Bronchial epithelial cell (primary cell): Measurements from ENCODE around the gene NEURL2. TPM values are rescaled to one million over a fixed set of nuclear protein-coding genes. Genes with fewer than 3 reads are reported as not detected.
A peak's percentile ranks its signal among the peaks of the same experiment; 100 is the strongest.
"Not testable (repeated sequence)": the region's sequence is repeated elsewhere in the genome, so short reads cannot be mapped to it uniquely, and the experiment has no call there.

Experiments used
- DNase-seq: peaks from one replicate; pipeline ENCODE4 v3.0.0-alpha.2; 2010; ENCODE audit warnings: low read depth
- FAIRE-seq: peaks from 2 replicates; lab custom pipeline; 2011; peaks lifted over from hg19 to GRCh38; lab: Jason Lieb, UNC
- H3K27me3 ChIP-seq: 2 replicates; pipeline ENCODE4 v1.5.1; 2011; ENCODE audit warnings: low read length; ENCODE audit not compliant: control insufficient read depth, insufficient read depth
- H3K36me3 ChIP-seq: 2 replicates; pipeline ENCODE4 v1.5.1; 2011; ENCODE audit warnings: low read length; ENCODE audit not compliant: control insufficient read depth, insufficient read depth
- H3K4me3 ChIP-seq: 2 replicates; pipeline ENCODE4 v1.5.1; 2011; ENCODE audit warnings: mild to moderate bottlenecking, low read depth, low read length, control low read depth
- CTCF ChIP-seq: IDR thresholded peaks from 2 replicates; pipeline ENCODE4 v1.5.1; 2011; ENCODE audit warnings: mild to moderate bottlenecking, moderate library complexity, low read length, control low read depth, inconsistent platforms; ENCODE audit not compliant: insufficient read depth, severe bottlenecking
- total RNA-seq: library from RNA; depleted of rRNA; stranded (reverse); fragments of >200 nt; gene quantifications from 2 replicates; pipeline ENCODE4 v1.2.1, GENCODE V29; 2014

Gene NEURL2
- total RNA-seq, 1 donor from 2014 or later = 2.6 TPM

DNA sequence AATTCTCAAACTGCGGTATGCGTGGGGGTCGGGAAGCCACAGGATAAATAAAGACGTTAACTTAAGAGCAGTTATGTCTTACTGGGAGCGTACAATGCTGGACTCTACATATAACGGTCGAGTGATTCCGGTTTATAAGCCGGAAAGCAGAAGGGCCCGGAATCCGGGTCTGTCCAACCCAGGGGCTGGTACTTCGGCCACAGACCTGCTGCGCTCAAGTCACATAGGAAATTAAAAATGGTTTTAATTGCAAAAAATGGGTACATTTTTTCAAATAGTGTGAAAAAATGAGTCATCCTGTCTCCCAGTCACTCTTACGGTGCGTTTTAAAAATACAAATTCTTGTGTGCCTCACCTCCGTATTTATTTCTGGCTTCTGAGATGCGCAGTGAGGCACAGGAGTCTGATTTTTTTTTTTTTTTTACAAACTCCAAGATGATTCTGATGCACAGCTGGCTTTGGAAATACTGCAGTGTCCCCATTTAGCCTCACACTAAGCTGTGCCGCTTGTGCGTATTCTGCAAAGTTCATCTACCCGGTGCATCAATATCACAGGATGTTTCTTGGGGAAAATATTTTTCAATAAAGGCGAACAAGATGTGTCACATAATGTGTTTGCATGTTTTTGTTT is 44.5 kb upstream of the NEURL2 start:
- TF ChIP-seq CTCF = no peak
- FAIRE-seq (no peak), DNase-seq (peak; percentile 18)
- Histone ChIP-seq H3K36me3 (peaks cover 18% of the 10 kb centered on the region), H3K27me3 (no peaks in the 10 kb centered on the region), H3K4me3 (peak overlapping the region; percentile 98)

DNA sequence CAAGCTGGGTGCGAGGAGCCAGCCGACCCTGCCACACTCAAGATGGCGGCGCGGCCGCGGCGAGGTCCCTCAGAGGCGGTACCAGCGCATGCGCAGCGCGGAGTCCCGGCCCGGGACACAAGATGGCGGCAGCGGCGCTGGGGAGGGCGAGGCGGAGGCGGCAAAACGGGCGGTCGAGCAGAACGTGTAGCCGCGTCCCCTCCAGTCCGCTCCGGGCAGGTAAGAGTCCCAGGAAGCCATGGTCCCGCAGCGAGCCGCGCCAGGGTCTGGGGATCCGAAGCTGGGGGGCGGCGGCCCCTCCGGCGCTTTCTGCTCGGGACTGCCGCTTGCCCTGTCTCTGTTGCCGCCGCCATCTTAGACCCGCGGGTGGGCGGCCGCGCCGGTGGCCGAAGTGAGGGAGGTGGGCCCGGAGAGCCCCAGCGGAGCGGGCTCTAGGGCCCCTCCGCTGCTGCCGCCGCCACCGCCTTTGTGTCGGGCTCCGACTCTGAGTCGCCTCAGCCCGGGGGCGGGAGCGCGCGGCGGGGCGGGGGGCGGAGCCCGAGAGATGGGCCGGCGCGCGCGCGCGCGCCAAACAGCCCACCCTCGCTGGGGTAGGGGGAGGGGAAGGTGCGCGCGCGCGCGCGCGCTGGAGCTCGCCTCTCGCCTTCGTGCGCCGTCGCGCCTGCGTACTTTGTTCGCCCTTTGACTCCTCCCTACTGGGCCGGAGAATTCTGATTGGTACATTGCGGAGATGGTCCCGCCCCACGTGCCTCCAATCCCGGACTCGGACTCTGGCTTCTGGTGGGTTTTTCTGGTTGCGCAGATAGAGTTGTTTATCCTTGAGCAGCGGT is 43.8 kb upstream of the NEURL2 start, which contains the start of gene PCIF1:
PCIF1 (plus strand) TSS at position 98 of the 830 bp plus-strand sequence. CDS start 4,317 bp downstream, outside the sequence.
- H3K36me3 ChIP-seq = peaks cover 15% of the 10 kb centered on the region
- DNase-seq = peak; percentile 88
- TF ChIP-seq CTCF = no peak
- H3K27me3 ChIP-seq = no peaks in the 10 kb centered on the region
- H3K4me3 ChIP-seq = peak within 1 kb of the TSS; percentile 98
- no peak for FAIRE-seq

- H3K36me3 ChIP-seq = peaks cover 9% of the 10 kb centered on the region
- no peak for FAIRE-seq
- no peaks in the 10 kb centered on the region for H3K27me3 ChIP-seq
- H3K4me3 ChIP-seq = peak overlapping the region; percentile 98
- no peak for DNase-seq
- no peak for TF ChIP-seq CTCF
Measured at GRCh38 chr20:45934046-45934585, 43.1 kb upstream of the NEURL2 start.

- H3K27me3 ChIP-seq = no peaks in the 10 kb centered on the region
- DNase-seq (peak; percentile 74), FAIRE-seq (no peak)
Measured at GRCh38 chr20:45933266-45934045, 42.4 kb upstream of the NEURL2 start.

GRCh38 chr20:45931680-45932079 is 40.7 kb upstream of the NEURL2 start:
- H3K4me3 ChIP-seq, H3K27me3 ChIP-seq, DNase-seq, H3K36me3 ChIP-seq, FAIRE-seq: not testable (repeated sequence)

More at GRCh38 chr20:45933266-45934045, 42.4 kb upstream of the NEURL2 start:
- peaks cover 4% of the 10 kb centered on the region for H3K36me3 ChIP-seq
- peak; percentile 46 for TF ChIP-seq CTCF
- peak overlapping the region; percentile 98 for H3K4me3 ChIP-seq
